H1 (cell line): ENCODE measurements around the gene PCYT1A. TPM values are rescaled to one million over a fixed set of nuclear protein-coding genes. Genes with fewer than 3 reads are reported as not detected.

Source experiments
- CTCF ChIA-PET: fragments of 300-600 bp; sonication (Branson Sonifier 250); formaldehyde crosslinking; loops from one replicate; lab custom pipeline; 2021; ENCODE audit not compliant: partially characterized antibody; lab: Charles Lee
- POLR2A ChIA-PET: fragments of 300-600 bp; sonication (Branson Sonifier 250); formaldehyde crosslinking; loops from one replicate; lab custom pipeline; 2021; ENCODE audit warnings: inconsistent platforms; ENCODE audit not compliant: partially characterized antibody; lab: Charles Lee
- DNase-seq, 2 experiments: peaks; one replicate each; pipeline versions ENCODE4 v3.0.0 to v3.0.0-alpha.2; 2010 to 2022; ENCODE audit warnings: low spot score in 2 of 2, low read depth in 1 of 2, mixed read lengths in 1 of 2
- FAIRE-seq: peaks from 2 replicates; lab custom pipeline; 2011; peaks lifted over from hg19 to GRCh38; lab: Jason Lieb, UNC
- H2AFZ ChIP-seq: 2 replicates; pipeline ENCODE4 v1.8.1; 2012; ENCODE audit warnings: low read length, inconsistent platforms
- H2AK5ac ChIP-seq: 2 replicates; pipeline ENCODE4 v1.6.1; 2013; ENCODE audit warnings: low read depth, low read length
- H2BK120ac ChIP-seq: replicated peaks from 2 replicates; pipeline ENCODE3; 2013; ENCODE audit warnings: low read depth, low read length, inconsistent platforms
- H2BK12ac ChIP-seq: 2 replicates; pipeline ENCODE4 v1.6.1; 2013; ENCODE audit warnings: low read depth, low read length
- H2BK15ac ChIP-seq: 2 replicates; pipeline ENCODE4 v1.6.1; 2013; ENCODE audit warnings: low read length
- H2BK20ac ChIP-seq: 2 replicates; pipeline ENCODE4 v1.6.1; 2013; ENCODE audit warnings: low read length
- H2BK5ac ChIP-seq: 2 replicates; pipeline ENCODE4 v1.6.1; 2013; ENCODE audit warnings: low read depth, low read length
- H3K14ac ChIP-seq: 2 replicates; pipeline ENCODE4 v1.6.1; 2013; ENCODE audit warnings: inconsistent platforms; ENCODE audit not compliant: insufficient read length
- H3K18ac ChIP-seq: 2 replicates; pipeline ENCODE4 v1.6.1; 2013; ENCODE audit warnings: low read length; ENCODE audit errors: extremely low read depth
- H3K23ac ChIP-seq: 2 replicates; pipeline ENCODE4 v1.6.1; 2013; ENCODE audit warnings: inconsistent platforms; ENCODE audit not compliant: insufficient read length
- H3K23me2 ChIP-seq: 2 replicates; pipeline ENCODE4 v1.6.1; 2013; ENCODE audit warnings: low read depth, low read length
- H3K27ac ChIP-seq: 2 replicates; pipeline ENCODE4 v1.6.1; 2011; ENCODE audit warnings: low read depth, low read length, inconsistent platforms
- H3K27me3 ChIP-seq, 4 experiments: replicated peaks in 1 of 4; 1 replicate in 1 of 4; 2 replicates in 3 of 4; pipeline versions ENCODE4 v1.6.1 to v1.8.1; 2011 to 2013; ENCODE audit warnings: low read length in 3 of 4, mild to moderate bottlenecking in 3 of 4, inconsistent platforms in 2 of 4, mixed read lengths in 2 of 4, moderate library complexity in 1 of 4; ENCODE audit not compliant: control insufficient read depth in 3 of 4, insufficient read depth in 3 of 4; ENCODE audit errors: extremely low read depth in 1 of 4
- H3K36me3 ChIP-seq, 4 experiments: 2 replicates each; pipeline versions ENCODE4 v1.6.1 to v1.8.1; 2011 to 2013; ENCODE audit warnings: mild to moderate bottlenecking in 4 of 4, low read length in 3 of 4, moderate library complexity in 2 of 4, control low read depth in 1 of 4, inconsistent platforms in 1 of 4; ENCODE audit not compliant: insufficient read depth in 4 of 4, control insufficient read depth in 2 of 4
- H3K4ac ChIP-seq: replicated peaks from 2 replicates; pipeline ENCODE3; 2013; ENCODE audit warnings: low read length, low read depth, mixed read lengths, inconsistent platforms; ENCODE audit not compliant: insufficient read length
- H3K4me1 ChIP-seq, 4 experiments: replicated peaks in 1 of 4; 1 replicate in 1 of 4; 2 replicates in 3 of 4; pipeline versions ENCODE4 v1.6.1 to v1.8.1; 2011 to 2013; ENCODE audit warnings: low read length in 3 of 4, inconsistent platforms in 2 of 4, mixed read lengths in 1 of 4; ENCODE audit not compliant: insufficient read depth in 4 of 4, control insufficient read depth in 3 of 4
- H3K4me2 ChIP-seq, 2 experiments: 2 replicates each; pipeline versions ENCODE4 v1.6.1 to v1.8.1; 2011 to 2013; ENCODE audit warnings: low read depth in 2 of 2, low read length in 2 of 2, control low read depth in 1 of 2, inconsistent platforms in 1 of 2, mild to moderate bottlenecking in 1 of 2; ENCODE audit not compliant: insufficient read depth in 1 of 2
- H3K4me3 ChIP-seq, 4 experiments: fragments of 200-600, 300-600 bp in 1 of 4; sonication (generic), shearing (Covaris generic), sonication (Bioruptor Twin) in 1 of 4; 2 replicates each; pipeline versions ENCODE4 v1.5.1 to v1.8.1; 2011 to 2016; ENCODE audit warnings: low read length in 4 of 4, low read depth in 3 of 4, control low read depth in 2 of 4, inconsistent platforms in 2 of 4, mild to moderate bottlenecking in 2 of 4, mixed read lengths in 1 of 4, moderate library complexity in 1 of 4; ENCODE audit not compliant: insufficient read depth in 2 of 4; ENCODE audit errors: extremely low read depth in 1 of 4
- H3K56ac ChIP-seq: replicated peaks from 2 replicates; pipeline ENCODE3; 2013; ENCODE audit warnings: low read depth, mild to moderate bottlenecking, mixed read lengths, low read length, inconsistent platforms; ENCODE audit not compliant: insufficient read length
- H3K79me1 ChIP-seq: 2 replicates; pipeline ENCODE4 v1.6.1; 2013; ENCODE audit warnings: low read depth, low read length, control low read depth
- H3K79me2 ChIP-seq, 2 experiments: 2 replicates each; pipeline versions ENCODE4 v1.6.1 to v1.8.1; 2012 to 2013; ENCODE audit warnings: low read length in 2 of 2, mild to moderate bottlenecking in 2 of 2, inconsistent platforms in 1 of 2; ENCODE audit not compliant: insufficient read depth in 2 of 2, control insufficient read depth in 1 of 2
- H3K9ac ChIP-seq, 4 experiments: replicated peaks in 1 of 4; 1 replicate in 1 of 4; 2 replicates in 3 of 4; pipeline versions ENCODE4 v1.6.1 to v1.8.1; 2011 to 2013; ENCODE audit warnings: low read depth in 3 of 4, low read length in 3 of 4, control low read depth in 2 of 4, mild to moderate bottlenecking in 2 of 4, moderate library complexity in 2 of 4, inconsistent platforms in 1 of 4; ENCODE audit errors: extremely low read depth in 1 of 4
- H3K9me3 ChIP-seq, 2 experiments: 2 replicates each; pipeline versions ENCODE4 v1.6.1 to v1.8.1; 2012 to 2013; ENCODE audit warnings: mild to moderate bottlenecking in 2 of 2, moderate library complexity in 2 of 2, control low read depth in 1 of 2, inconsistent platforms in 1 of 2, low read depth in 1 of 2, low read length in 1 of 2, mixed read lengths in 1 of 2; ENCODE audit not compliant: insufficient read depth in 2 of 2
- H4K20me1 ChIP-seq, 2 experiments: replicated peaks in 1 of 2; 2 replicates each; pipeline versions ENCODE3 to v1.8.1; 2011 to 2013; ENCODE audit warnings: inconsistent platforms in 2 of 2, low read length in 2 of 2, mild to moderate bottlenecking in 1 of 2; ENCODE audit not compliant: insufficient read depth in 2 of 2, control insufficient read depth in 1 of 2
- H4K5ac ChIP-seq: 2 replicates; pipeline ENCODE4 v1.6.1; 2013; ENCODE audit warnings: low read length, low read depth, mixed read lengths, inconsistent platforms; ENCODE audit not compliant: insufficient read length
- H4K8ac ChIP-seq: 2 replicates; pipeline ENCODE4 v1.8.0; 2013; ENCODE audit warnings: mild to moderate bottlenecking, moderate library complexity, low read length, inconsistent platforms; ENCODE audit not compliant: insufficient read depth; ENCODE audit errors: extremely low read depth
- H4K91ac ChIP-seq: replicated peaks from 2 replicates; pipeline ENCODE3; 2013; ENCODE audit warnings: low read length, mixed read lengths, inconsistent platforms; ENCODE audit not compliant: insufficient read length
- CBX5 ChIP-seq: fragments of 300-800, 300-1000 bp; sonication (generic); IDR thresholded peaks from 2 replicates; pipeline ENCODE4 v1.7.1; 2016; ENCODE audit warnings: antibody characterized with exemption, low read length, low read depth
- CHD1 ChIP-seq: IDR thresholded peaks from 2 replicates; pipeline ENCODE4 v1.6.1; 2012; ENCODE audit warnings: low read depth, low read length, improper control_type of control experiment
- EGR1 ChIP-seq: IDR thresholded peaks from 2 replicates; pipeline ENCODE4 v1.6.1; 2011; ENCODE audit warnings: low read depth, low read length, borderline replicate concordance
- SIN3A ChIP-seq, 2 experiments: IDR thresholded peaks in 1 of 2; conservative IDR thresholded peaks in 1 of 2; 2 replicates each; pipeline ENCODE4 v1.6.1; 2011 to 2012; ENCODE audit warnings: low read length in 2 of 2, improper control_type of control experiment in 1 of 2, low read depth in 1 of 2, mild to moderate bottlenecking in 1 of 2
- TAF1 ChIP-seq: IDR thresholded peaks from 2 replicates; pipeline ENCODE4 v1.6.1; 2011; ENCODE audit warnings: mild to moderate bottlenecking, low read depth, low read length
- TAF7 ChIP-seq: optimal IDR thresholded peaks from 2 replicates; pipeline ENCODE3; 2011; ENCODE audit warnings: low read depth, mild to moderate bottlenecking, inconsistent platforms, low read length, moderate library complexity, borderline replicate concordance
- WGBS, 2 experiments: shearing (Covaris generic) in 1 of 2; methylation state at CpG; one replicate each; pipeline versions ENCODE4 v1.1.6 to v1.1.7; 2013 to 2015; ENCODE audit warnings: low lambda C conversion rate in 2 of 2, mixed read lengths in 2 of 2, inconsistent platforms in 1 of 2, low coverage in 1 of 2, missing lambda C conversion rate in 1 of 2; ENCODE audit not compliant: insufficient replicate concordance in 2 of 2, insufficient coverage in 1 of 2, insufficient read length in 1 of 2; ENCODE audit errors: extremely low coverage in 1 of 2, missing lambda C conversion rate in 1 of 2; 5-methylcytosine and 5-hydroxymethylcytosine counted together
- polyA plus RNA-seq, 7 experiments: library from polyadenylated mRNA; depleted of rRNA in 3 of 7; stranded (reverse) in 5 of 7; unstranded in 2 of 7; fragments of >200 nt in 5 of 7; fragments of 200-250 nt in 2 of 7; gene quantifications; 1 replicate in 5 of 7; 2 replicates in 1 of 7; 4 replicates in 1 of 7; pipeline versions ENCODE4 v1.2.1 to v1.2.3, GENCODE V29; 2011 to 2013; ENCODE audit warnings: missing spikeins in 2 of 7, mixed read lengths in 2 of 7
- total RNA-seq: library from RNA; stranded (reverse); fragmentation: NEBNext Ultra II Directional; extraction: Animal tissue kit (Norgen Biotek cat#: 25700); gene quantifications from 2 replicates; pipeline ENCODE4 v1.2.1, GENCODE V29; 2021

The PCYT1A gene
- total and polyA plus RNA-seq, 2 of the 8 experiments (the other 6 are each of a cell fraction or from before 2014, with no cell fraction given), result 19.9 to 31.8 TPM

- Histone ChIP-seq H3K4me2 (no peak overlapping the region), H3K4me3 (no peak overlapping the region), H4K91ac (no peak overlapping the region)
- TF ChIP-seq SIN3A (conservative IDR thresholded peaks at IDR 0.05 in 1 of 2, IDR thresholded peaks at IDR 0.05 in 1 of 2; ENCODE audit: low read depth in 1 of 2, low read length in 2 of 2) (no peak), EGR1 (no peak), TAF1 (no peak), CBX5 (no peak), CHD1 (no peak), TAF7 (no peak)
- TF ChIP-seq, all 59 proteins: peak for 0
- H3K79me1 ChIP-seq, result no peaks in the 10 kb centered on the region
- ChIA-PET POLR2A (interaction anchor here (3.9 kb wide), 1 partner anchor 9 kb away, joined by 15 read pairs; no protein-coding TSS in a partner anchor), CTCF (interaction anchor here (0.6 to 1.3 kb wide), 3 partner anchors 9 to 193 kb away, joined by 3 to 6 read pairs (median 4); no protein-coding TSS in a partner anchor)
- H3K36me3 ChIP-seq, result no peaks in the 10 kb centered on the region
- H3K14ac ChIP-seq, result no peak overlapping the region
- no peak overlapping the region for H2BK120ac ChIP-seq
- no peak overlapping the region for H2BK12ac ChIP-seq
- H4K20me1 ChIP-seq, result no peaks in the 10 kb centered on the region
- no peak overlapping the region for H2BK20ac ChIP-seq
- H3K56ac ChIP-seq, result no peak overlapping the region
- H3K27me3 ChIP-seq, result no peaks in the 10 kb centered on the region
- no peaks in the 10 kb centered on the region for H3K79me2 ChIP-seq
- H3K4me1 ChIP-seq, result peaks cover 0 to 19% (median 11%) of the 10 kb centered on the region in 4 experiments; a peak in 6 of 7 replicates
- no peak overlapping the region for H3K27ac ChIP-seq
- no peak overlapping the region for H2AFZ ChIP-seq
- DNase-seq (no peak), FAIRE-seq (no peak)
- no peak overlapping the region; the same call in 1 of the 2 replicates for H4K8ac ChIP-seq
- no peak overlapping the region for H2AK5ac ChIP-seq
- no peak overlapping the region for H2BK15ac ChIP-seq
- H4K5ac ChIP-seq, result no peak overlapping the region
- no peaks in the 10 kb centered on the region for H3K9me3 ChIP-seq
- H3K23me2 ChIP-seq, result peaks cover 2% of the 10 kb centered on the region; the same call in 1 of the 2 replicates
- no peak overlapping the region for H3K4ac ChIP-seq
- no peak overlapping the region for H2BK5ac ChIP-seq
- H3K9ac ChIP-seq, result no peak overlapping the region
- no peak overlapping the region for H3K18ac ChIP-seq
- 87% methylated on average over 19 of the region's 19 CpGs; no CpG with 5 or more reads in 1 of the 2 experiments for WGBS, 2 experiments
- no peak overlapping the region for H3K23ac ChIP-seq
Observed at GRCh38 chr3:196219194-196219969, 68.1 kb downstream of the PCYT1A start.
